HEK293 (cell line): ENCODE data around the gene SHE.

Source experiments
- CTCF ChIA-PET: fragments of 350-600 bp; formaldehyde crosslinking; extraction: SDS; loops from one replicate; lab custom pipeline; 2021; ENCODE audit warnings: antibody characterized with exemption; lab: Yijun Ruan, JAX
- POLR2A ChIA-PET: fragments of 300-600 bp; formaldehyde crosslinking; extraction: SDS; loops from one replicate; lab custom pipeline; 2020; ENCODE audit warnings: antibody characterized with exemption, inconsistent platforms; lab: Yijun Ruan, JAX
- H3K27ac ChIP-seq: fragments of 200-500 bp; sonication (Bioruptor generic); 2 replicates; pipeline ENCODE4 v1.5.1; 2014; ENCODE audit warnings: low read depth, low read length, control low read depth, inconsistent platforms; ENCODE audit errors: extremely low read depth
- H3K36me3 ChIP-seq, 2 experiments: fragments of 200-500 bp in 1 of 2; sonication (Bioruptor generic) in 1 of 2; 1 replicate in 1 of 2; 2 replicates in 1 of 2; pipeline ENCODE4 v1.5.1; 2014 to 2017; ENCODE audit warnings: inconsistent platforms in 2 of 2, low read length in 2 of 2; ENCODE audit not compliant: control insufficient read depth in 2 of 2, insufficient read depth in 1 of 2
- H3K4me1 ChIP-seq: fragments of 200-500 bp; sonication (Bioruptor generic); 2 replicates; pipeline ENCODE4 v1.5.1; 2014; ENCODE audit warnings: mild to moderate bottlenecking, low read length, inconsistent platforms; ENCODE audit not compliant: control insufficient read depth, insufficient read depth
- H3K4me3 ChIP-seq: 2 replicates; pipeline ENCODE4 v1.5.1; 2011; ENCODE audit warnings: low read depth, mild to moderate bottlenecking, control low read depth, low read length, moderate library complexity
- H3K9me3 ChIP-seq: fragments of 200-500 bp; sonication (Bioruptor generic); 2 replicates; pipeline ENCODE4 v1.5.1; 2014; ENCODE audit warnings: low read depth, low read length, inconsistent platforms; ENCODE audit not compliant: control insufficient read depth, insufficient read depth
- ATF2 ChIP-seq: fragments of 450-650 bp; formaldehyde crosslinking; IDR thresholded peaks from 2 replicates; pipeline ENCODE4 v1.5.1; 2016; ENCODE audit warnings: missing biosample characterization, missing genetic modification characterization, low read depth
- KLF1 ChIP-seq: fragments of 450-650 bp; formaldehyde crosslinking; IDR thresholded peaks from 2 replicates; pipeline ENCODE4 v1.5.1; 2016; ENCODE audit warnings: missing biosample characterization, missing genetic modification characterization
- PBX3 ChIP-seq: sonication (generic); formaldehyde crosslinking; IDR thresholded peaks from 2 replicates; pipeline ENCODE4 v1.8.1; 2022; ENCODE audit warnings: mild to moderate bottlenecking, moderate library complexity, missing genetic modification reagents
- PRDM1 ChIP-seq: fragments of 450-650 bp; formaldehyde crosslinking; IDR thresholded peaks from 2 replicates; pipeline ENCODE4; 2016; ENCODE audit warnings: missing biosample characterization, missing genetic modification characterization
- PRDM6 ChIP-seq: fragments of 450-650 bp; formaldehyde crosslinking; IDR thresholded peaks from 2 replicates; pipeline ENCODE4 v1.5.1; 2017; ENCODE audit warnings: missing biosample characterization, missing genetic modification characterization
- REPIN1 ChIP-seq: fragments of 450-650 bp; formaldehyde crosslinking; IDR thresholded peaks from 2 replicates; pipeline ENCODE4 v1.5.1; 2017; ENCODE audit warnings: missing biosample characterization, missing genetic modification characterization, low read depth
- TSHZ1 ChIP-seq: fragments of 450-650 bp; formaldehyde crosslinking; IDR thresholded peaks from 2 replicates; pipeline ENCODE4 v1.5.1; 2016; ENCODE audit warnings: missing biosample characterization, missing genetic modification characterization, borderline replicate concordance
- ZFP41 ChIP-seq: fragments of 450-650 bp; formaldehyde crosslinking; IDR thresholded peaks from 2 replicates; pipeline ENCODE4 v1.5.1; 2016; ENCODE audit warnings: missing biosample characterization, missing genetic modification characterization, borderline replicate concordance
- ZNF214 ChIP-seq: fragments of 450-650 bp; formaldehyde crosslinking; IDR thresholded peaks from 2 replicates; pipeline ENCODE4 v1.5.1; 2017; ENCODE audit warnings: missing biosample characterization, mild to moderate bottlenecking, missing genetic modification characterization, borderline replicate concordance
- ZNF362 ChIP-seq: fragments of 450-650 bp; formaldehyde crosslinking; IDR thresholded peaks from 2 replicates; pipeline ENCODE4 v1.5.1; 2016; ENCODE audit warnings: missing biosample characterization, missing genetic modification characterization
- ZNF398 ChIP-seq: fragments of 450-650 bp; formaldehyde crosslinking; IDR thresholded peaks from 2 replicates; pipeline ENCODE4 v1.5.1; 2017; ENCODE audit warnings: missing biosample characterization, missing genetic modification characterization
- ZNF629 ChIP-seq: fragments of 450-650 bp; formaldehyde crosslinking; IDR thresholded peaks from 2 replicates; pipeline ENCODE4 v1.5.1; 2017; ENCODE audit warnings: missing biosample characterization, missing genetic modification characterization
- ZNF837 ChIP-seq: fragments of 450-650 bp; formaldehyde crosslinking; IDR thresholded peaks from 2 replicates; pipeline ENCODE4 v1.5.1; 2016; ENCODE audit warnings: missing biosample characterization, missing genetic modification characterization

SHE gene

GRCh38 chr1:154499446-154499845 is 2.8 kb downstream of the SHE start:
- Histone ChIP-seq H3K9me3 (no peaks in the 10 kb centered on the region), H3K27ac (no peak overlapping the region), H3K36me3 (no peaks in the 10 kb centered on the region), H3K4me3 (no peak overlapping the region), H3K4me1 (no peaks in the 10 kb centered on the region)
- ChIA-PET POLR2A (no interaction called here), CTCF (interaction anchor here (1.2 kb wide), 1 partner anchor 68 kb away, joined by 3 read pairs; the partner anchor contains the start of gene CHRNB2)
- TF ChIP-seq TSHZ1 (tag by site-specific recombination) (no peak), ZNF214 (tag by site-specific recombination) (no peak), ZNF837 (tag by site-specific recombination) (no peak), REPIN1 (tag by site-specific recombination) (no peak), PBX3 (CRISPR knock-in tag) (no peak), ZFP41 (tag by site-specific recombination) (no peak), ZNF629 (tag by site-specific recombination) (no peak)

- Histone ChIP-seq H3K27ac (no peak overlapping the region), H3K4me3 (no peak overlapping the region), H3K36me3 (no peaks in the 10 kb centered on the region), H3K4me1 (no peaks in the 10 kb centered on the region), H3K9me3 (no peaks in the 10 kb centered on the region)
- CTCF ChIA-PET: interaction anchor here (1.0 to 2.2 kb wide), 3 partner anchors 48 to 63 kb away, joined by 3 to 9 read pairs (median 4); no protein-coding TSS in a partner anchor
- POLR2A ChIA-PET: no interaction called here
- TF ChIP-seq PRDM1 (tag by site-specific recombination): no peak
- TF ChIP-seq ZNF362: 0 out of 2 replicates have a peak, but pooled peaks have one; percentile 13
- TF ChIP-seq KLF1 (tag by site-specific recombination): no peak
- TF ChIP-seq ATF2 (tag by site-specific recombination): no peak
- no peak for TF ChIP-seq ZNF398 (tag by site-specific recombination)
- TF ChIP-seq PRDM6 (tag by site-specific recombination): 0 out of 2 replicates have a peak, but pooled peaks have one; percentile 7
Observed at GRCh38 chr1:154497026-154497806, 5.0 kb downstream of the SHE start.
